HepG2 (cell line): ENCODE data around the gene GNAZ. TPM values are rescaled to one million over a fixed set of nuclear protein-coding genes. Genes with fewer than 3 reads are reported as not detected.

Experiments used
- CENPX ChIP-seq: sonication (generic); formaldehyde crosslinking; IDR thresholded peaks from 2 replicates; pipeline ENCODE4 v1.9.0; 2021; ENCODE audit warnings: mild to moderate bottlenecking, missing genetic modification reagents, moderate library complexity
- FOXJ3 ChIP-seq: sonication (generic); formaldehyde crosslinking; IDR thresholded peaks from 2 replicates; pipeline ENCODE4 v1.4.0; 2020; ENCODE audit warnings: missing genetic modification reagents, mild to moderate bottlenecking, borderline replicate concordance
- FOXM1 ChIP-seq: sonication (generic); formaldehyde crosslinking; IDR thresholded peaks from 2 replicates; pipeline ENCODE4 v1.5.0; 2020; ENCODE audit warnings: missing genetic modification reagents
- ISX ChIP-seq: sonication (generic); formaldehyde crosslinking; conservative IDR thresholded peaks from 2 replicates; pipeline ENCODE4 v1.5.0; 2020; ENCODE audit warnings: missing genetic modification reagents
- SRY ChIP-seq: sonication (generic); formaldehyde crosslinking; IDR thresholded peaks from 2 replicates; pipeline ENCODE4 v1.8.0; 2022; ENCODE audit warnings: mild to moderate bottlenecking, missing genetic modification reagents
- TEAD2 ChIP-seq: sonication (generic); formaldehyde crosslinking; IDR thresholded peaks from 2 replicates; pipeline ENCODE4 v1.9.0; 2021; ENCODE audit warnings: missing genetic modification reagents
- ZBTB40 ChIP-seq, 2 experiments: fragments of 450-650 bp in 1 of 2; sonication (generic) in 1 of 2; formaldehyde crosslinking in 1 of 2; IDR thresholded peaks; 2 replicates each; pipeline versions ENCODE4 v1.6.1 to v1.8.0; 2016 to 2022; ENCODE audit warnings: antibody characterized with exemption in 1 of 2, mild to moderate bottlenecking in 1 of 2, missing genetic modification reagents in 1 of 2
- ZNF124 ChIP-seq: sonication (generic); formaldehyde crosslinking; IDR thresholded peaks from 2 replicates; pipeline ENCODE4 v1.4.0; 2020; ENCODE audit warnings: missing genetic modification reagents
- ZNF138 ChIP-seq: sonication (generic); formaldehyde crosslinking; IDR thresholded peaks from 2 replicates; pipeline ENCODE4 v1.5.0; 2020; ENCODE audit warnings: mild to moderate bottlenecking, low read depth, missing genetic modification reagents
- ZNF235 ChIP-seq: sonication (generic); formaldehyde crosslinking; IDR thresholded peaks from 2 replicates; pipeline ENCODE4 v1.8.1; 2023; ENCODE audit warnings: mild to moderate bottlenecking, missing genetic modification reagents, borderline replicate concordance
- ZNF446 ChIP-seq: sonication (generic); formaldehyde crosslinking; IDR thresholded peaks from 2 replicates; pipeline ENCODE4 v1.5.0; 2020; ENCODE audit warnings: mild to moderate bottlenecking, missing genetic modification reagents
- polyA plus RNA-seq, 8 experiments: library from polyadenylated mRNA; depleted of rRNA in 3 of 8; stranded (reverse) in 7 of 8; unstranded in 1 of 8; fragments of >200 nt; fragmentation: Illumina TruSeq in 4 of 8; extraction: Trizol in 4 of 8; gene quantifications; 2 replicates each; pipeline versions ENCODE4 v1.2.1 to v1.2.3, GENCODE V29; 2011 to 2016; ENCODE audit warnings: low read depth in 4 of 8, missing spikeins in 1 of 8, mixed read lengths in 1 of 8; ENCODE audit not compliant: insufficient read depth in 1 of 8
- total RNA-seq, 5 experiments: library from RNA; depleted of rRNA; stranded (reverse); fragments of >200 nt; fragmentation: Illumina TruSeq; extraction: Trizol; gene quantifications; 2 replicates each; pipeline ENCODE4 v1.2.3, GENCODE V29; 2016; ENCODE audit warnings: low read depth in 1 of 5
- TF ChIP-seq, protein P1 (sequence below): sonication (generic); formaldehyde crosslinking; conservative IDR thresholded peaks from 2 replicates; pipeline ENCODE4 v1.8.0; 2022; ENCODE audit warnings: missing genetic modification reagents
- TF ChIP-seq, protein P2 (sequence below): sonication (generic); formaldehyde crosslinking; IDR thresholded peaks from 2 replicates; pipeline ENCODE4 v1.8.0; 2022; ENCODE audit warnings: missing genetic modification reagents, mild to moderate bottlenecking, inconsistent platforms, borderline replicate concordance
- TF ChIP-seq, protein P3 (sequence below): sonication (generic); formaldehyde crosslinking; IDR thresholded peaks from 2 replicates; pipeline ENCODE4 v1.8.1; 2023; ENCODE audit warnings: mild to moderate bottlenecking, missing genetic modification reagents

GNAZ gene
- total and polyA plus RNA-seq, 2 of the 13 experiments (the other 11 are each of a cell fraction or from before 2014, with no cell fraction given): 11.4 to 22.3 TPM

- TF ChIP-seq, protein P1, sequence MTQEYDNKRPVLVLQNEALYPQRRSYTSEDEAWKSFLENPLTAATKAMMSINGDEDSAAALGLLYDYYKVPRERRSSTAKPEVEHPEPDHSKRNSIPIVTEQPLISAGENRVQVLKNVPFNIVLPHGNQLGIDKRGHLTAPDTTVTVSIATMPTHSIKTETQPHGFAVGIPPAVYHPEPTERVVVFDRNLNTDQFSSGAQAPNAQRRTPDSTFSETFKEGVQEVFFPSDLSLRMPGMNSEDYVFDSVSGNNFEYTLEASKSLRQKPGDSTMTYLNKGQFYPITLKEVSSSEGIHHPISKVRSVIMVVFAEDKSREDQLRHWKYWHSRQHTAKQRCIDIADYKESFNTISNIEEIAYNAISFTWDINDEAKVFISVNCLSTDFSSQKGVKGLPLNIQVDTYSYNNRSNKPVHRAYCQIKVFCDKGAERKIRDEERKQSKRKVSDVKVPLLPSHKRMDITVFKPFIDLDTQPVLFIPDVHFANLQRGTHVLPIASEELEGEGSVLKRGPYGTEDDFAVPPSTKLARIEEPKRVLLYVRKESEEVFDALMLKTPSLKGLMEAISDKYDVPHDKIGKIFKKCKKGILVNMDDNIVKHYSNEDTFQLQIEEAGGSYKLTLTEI: no peak
- TF ChIP-seq, protein P2, sequence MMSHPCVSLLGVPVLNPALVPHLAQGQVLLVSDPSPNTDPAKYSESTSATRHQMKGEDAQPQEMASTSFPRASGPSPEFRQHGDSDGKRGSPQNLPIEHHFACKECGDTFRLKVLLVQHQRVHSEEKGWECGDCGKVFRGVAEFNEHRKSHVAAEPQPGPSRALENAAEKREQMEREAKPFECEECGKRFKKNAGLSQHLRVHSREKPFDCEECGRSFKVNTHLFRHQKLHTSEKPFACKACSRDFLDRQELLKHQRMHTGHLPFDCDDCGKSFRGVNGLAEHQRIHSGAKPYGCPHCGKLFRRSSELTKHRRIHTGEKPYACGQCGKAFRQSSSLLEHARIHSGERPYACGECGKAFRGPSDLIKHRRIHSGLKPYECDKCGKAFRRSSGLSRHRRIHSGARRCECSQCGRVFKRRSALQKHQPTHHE (CRISPR knock-in tag): no peak
- TF ChIP-seq ZBTB40 (IDR thresholded peaks at IDR 0.05) (no peak), ZBTB40 (CRISPR knock-in tag; IDR thresholded peaks at IDR 0.05) (peak; percentile 77; the same call in 1 of the 2 replicates), ISX (no peak), SRY (CRISPR knock-in tag) (0 out of 2 replicates have a peak, but pooled peaks have one; percentile 45), ZNF124 (CRISPR knock-in tag) (peak; percentile 80; the same call in 1 of the 2 replicates), ZNF235 (no peak), ZNF446 (CRISPR knock-in tag) (no peak), FOXJ3 (CRISPR knock-in tag) (no peak), ZNF138 (CRISPR knock-in tag) (no peak), FOXM1 (CRISPR knock-in tag) (no peak), TEAD2 (CRISPR knock-in tag) (no peak), CENPX (CRISPR knock-in tag) (no peak)
- TF ChIP-seq, protein P3, sequence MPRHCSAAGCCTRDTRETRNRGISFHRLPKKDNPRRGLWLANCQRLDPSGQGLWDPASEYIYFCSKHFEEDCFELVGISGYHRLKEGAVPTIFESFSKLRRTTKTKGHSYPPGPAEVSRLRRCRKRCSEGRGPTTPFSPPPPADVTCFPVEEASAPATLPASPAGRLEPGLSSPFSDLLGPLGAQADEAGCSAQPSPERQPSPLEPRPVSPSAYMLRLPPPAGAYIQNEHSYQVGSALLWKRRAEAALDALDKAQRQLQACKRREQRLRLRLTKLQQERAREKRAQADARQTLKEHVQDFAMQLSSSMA (CRISPR knock-in tag): peak; percentile 83
Measured at GRCh38 chr22:23075525-23076216, 5.4 kb downstream of the GNAZ start (continued).
